K562 (cell line): ENCODE results near the gene ARMH4. TPM values are rescaled to one million over a fixed set of nuclear protein-coding genes. Genes with fewer than 3 reads are reported as not detected.

ENCODE experiments used
- ATAC-seq: fragments of 200-7000 bp; cut with Tn5 transposase; 3 replicates; pipeline ENCODE4 v1.9.1; 2020; ENCODE audit warnings: moderate library complexity
- BruUV-seq: library from RNA; stranded (reverse); fragments of 400-500 nt; replicated peaks from 2 replicates; lab custom pipeline; 2021; lab: Mats Ljungman, UMichigan
- CTCF ChIA-PET: fragments of 300-600 bp; formaldehyde crosslinking; extraction: SDS; loops from one replicate; lab custom pipeline; 2021; ENCODE audit warnings: low intra/inter-chr PET ratio; lab: Yijun Ruan, JAX
- POLR2A ChIA-PET: fragments of 300-600, 350-650 bp; sonication (Branson Sonifier 250); formaldehyde crosslinking; extraction: SDS; loops from one replicate; lab custom pipeline; 2021; ENCODE audit warnings: antibody characterized with exemption, inconsistent platforms; lab: Yijun Ruan, JAX
- DNase-seq, 4 experiments: peaks; one replicate each; pipeline versions ENCODE4 v3.0.0 to v3.0.0-alpha.2; 2011 to 2018; ENCODE audit warnings: low spot score in 3 of 4, mixed read lengths in 3 of 4; ENCODE audit errors: extremely low read depth in 1 of 4
- FAIRE-seq: peaks from 2 replicates; lab custom pipeline; 2011; peaks lifted over from hg19 to GRCh38; lab: Jason Lieb, UNC
- H2AFZ ChIP-seq: 2 replicates; pipeline ENCODE4 v1.6.0; 2011; ENCODE audit warnings: low read depth, low read length, control low read depth, inconsistent platforms
- H3K27ac ChIP-seq: fragments of 200-600 bp; 3 replicates; pipeline ENCODE4 v1.8.0; 2011; ENCODE audit warnings: low read depth, mild to moderate bottlenecking, control low read depth, inconsistent platforms, low read length, moderate library complexity, mixed read lengths; ENCODE audit errors: extremely low read depth
- H3K27me3 ChIP-seq, 2 experiments: fragments of 300-600 bp in 1 of 2; 2 replicates in 1 of 2; 3 replicates in 1 of 2; pipeline versions ENCODE4 v1.6.0 to v1.8.0; 2011; ENCODE audit warnings: inconsistent platforms in 2 of 2, low read length in 2 of 2, mild to moderate bottlenecking in 1 of 2, mixed read lengths in 1 of 2, moderate library complexity in 1 of 2; ENCODE audit not compliant: control insufficient read depth in 2 of 2, insufficient read depth in 2 of 2
- H3K36me3 ChIP-seq: fragments of 300-600 bp; 3 replicates; pipeline ENCODE4 v1.8.0; 2011; ENCODE audit warnings: mild to moderate bottlenecking, low read length, inconsistent platforms; ENCODE audit not compliant: control insufficient read depth, insufficient read depth
- H3K4me1 ChIP-seq, 2 experiments: fragments of 200-600 bp in 1 of 2; replicated peaks in 1 of 2; 2 replicates in 1 of 2; 3 replicates in 1 of 2; pipeline versions ENCODE4 v1.5.1 to v1.8.0; 2011; ENCODE audit warnings: inconsistent platforms in 2 of 2, low read length in 2 of 2, mild to moderate bottlenecking in 1 of 2, mixed read lengths in 1 of 2, moderate library complexity in 1 of 2; ENCODE audit not compliant: control insufficient read depth in 2 of 2, insufficient read depth in 2 of 2
- H3K4me2 ChIP-seq: 2 replicates; pipeline ENCODE4 v1.6.1; 2011; ENCODE audit warnings: low read length, control low read depth, inconsistent platforms, mixed read lengths; ENCODE audit not compliant: insufficient read depth
- H3K4me3 ChIP-seq: fragments of 200-600 bp; sonication (generic), shearing (Covaris generic); 2 replicates; pipeline ENCODE4 v1.5.1; 2016; ENCODE audit warnings: control low read depth, inconsistent platforms
- H3K79me2 ChIP-seq: fragments of 200-600 bp; 3 replicates; pipeline ENCODE4 v1.8.0; 2011; ENCODE audit warnings: low read length, inconsistent platforms; ENCODE audit not compliant: control insufficient read depth, insufficient read depth
- H3K9ac ChIP-seq, 2 experiments: 2 replicates each; pipeline versions ENCODE4 v1.6.0 to v1.6.1; 2011; ENCODE audit warnings: low read depth in 2 of 2, low read length in 2 of 2, control low read depth in 1 of 2, inconsistent platforms in 1 of 2, mild to moderate bottlenecking in 1 of 2, mixed read lengths in 1 of 2; ENCODE audit not compliant: insufficient read depth in 1 of 2
- H3K9me1 ChIP-seq: one replicate; pipeline ENCODE4 v1.6.0; 2011; ENCODE audit warnings: inconsistent platforms, mild to moderate bottlenecking, low read length, moderate library complexity; ENCODE audit not compliant: control insufficient read depth, insufficient read depth
- H3K9me3 ChIP-seq: replicated peaks from 2 replicates; pipeline ENCODE4 v1.5.1; 2011; ENCODE audit warnings: low read depth, low read length, inconsistent platforms; ENCODE audit not compliant: control insufficient read depth, insufficient read depth
- H4K20me1 ChIP-seq: replicated peaks from 2 replicates; pipeline ENCODE4 v1.6.1; 2011; ENCODE audit warnings: low read length, inconsistent platforms, mixed read lengths; ENCODE audit not compliant: control insufficient read depth, insufficient read depth
- ATF4 ChIP-seq: fragments of 450-650 bp; formaldehyde crosslinking; IDR thresholded peaks from 2 replicates; pipeline ENCODE4 v1.4.0; 2022; ENCODE audit warnings: mild to moderate bottlenecking, moderate library complexity
- CTBP1 ChIP-seq: fragments of 450-650 bp; IDR thresholded peaks from 2 replicates; pipeline ENCODE4 v1.6.1; 2016; ENCODE audit warnings: borderline replicate concordance
- EGR1 ChIP-seq: fragments of 450-650 bp; conservative IDR thresholded peaks from 2 replicates; pipeline ENCODE4 v1.6.1; 2017; ENCODE audit warnings: mild to moderate bottlenecking
- FIP1L1 ChIP-seq: fragments of 200-400 bp; formaldehyde crosslinking; IDR thresholded peaks from 2 replicates; pipeline ENCODE4 v1.6.1; 2018; ENCODE audit warnings: mild to moderate bottlenecking, low read depth, low read length; ENCODE audit not compliant: poor library complexity, severe bottlenecking
- GATAD2B ChIP-seq: fragments of 450-650 bp; IDR thresholded peaks from 2 replicates; pipeline ENCODE4 v1.6.1; 2017; ENCODE audit warnings: mild to moderate bottlenecking, borderline replicate concordance
- KDM4B ChIP-seq, 2 experiments: fragments of 450-650 bp in 1 of 2; sonication (generic) in 1 of 2; IDR thresholded peaks; 2 replicates each; pipeline ENCODE4 v1.6.1; 2016 to 2017; ENCODE audit warnings: borderline replicate concordance in 2 of 2, antibody characterized with exemption in 1 of 2, low read depth in 1 of 2, mild to moderate bottlenecking in 1 of 2
- NKRF ChIP-seq: fragments of 450-650 bp; IDR thresholded peaks from 2 replicates; pipeline ENCODE4 v1.6.1; 2016; ENCODE audit warnings: borderline replicate concordance
- SMARCE1 ChIP-seq: fragments of 450-650 bp; IDR thresholded peaks from 2 replicates; pipeline ENCODE4 v1.7.1; 2016; ENCODE audit warnings: mild to moderate bottlenecking
- SMC3 ChIP-seq: conservative IDR thresholded peaks from 2 replicates; pipeline ENCODE4 v1.6.1; 2011; ENCODE audit warnings: low read depth, low read length, improper control_type of control experiment; ENCODE audit not compliant: insufficient read depth
- TAF1 ChIP-seq: IDR thresholded peaks from 2 replicates; pipeline ENCODE4 v1.6.1; 2011; ENCODE audit warnings: mild to moderate bottlenecking, low read length, moderate library complexity; ENCODE audit not compliant: insufficient read depth, control insufficient read depth, severe bottlenecking; ENCODE audit errors: extremely low read depth
- TFE3 ChIP-seq: fragments of 450-650 bp; formaldehyde crosslinking; IDR thresholded peaks from 2 replicates; pipeline ENCODE4 v1.4.0; 2020; ENCODE audit warnings: mild to moderate bottlenecking, mixed read lengths
- ZBTB26 ChIP-seq: fragments of 450-650 bp; formaldehyde crosslinking; IDR thresholded peaks from 2 replicates; pipeline ENCODE4 v1.4.0; 2022; ENCODE audit warnings: missing genetic modification characterization
- ZBTB7A ChIP-seq: IDR thresholded peaks from 2 replicates; pipeline ENCODE4 v1.6.1; 2011; ENCODE audit warnings: low read depth, mild to moderate bottlenecking, low read length, moderate library complexity, borderline replicate concordance; ENCODE audit not compliant: control insufficient read depth
- ZNF24 ChIP-seq: fragments of 450-650 bp; IDR thresholded peaks from 2 replicates; pipeline ENCODE4 v1.6.1; 2016
- ZNF263 ChIP-seq: sonication (generic); formaldehyde crosslinking; IDR thresholded peaks from 2 replicates; pipeline ENCODE4 v1.8.0; 2022; ENCODE audit warnings: mild to moderate bottlenecking, missing genetic modification reagents, borderline replicate concordance
- WGBS: fragments of 100-300 bp; shearing (Covaris generic); methylation state at CpG from one replicate; pipeline ENCODE4 v1.1.6; 2016; ENCODE audit warnings: low coverage, mixed read lengths; ENCODE audit not compliant: insufficient coverage; ENCODE audit errors: missing lambda C conversion rate; 5-methylcytosine and 5-hydroxymethylcytosine counted together
- in situ Hi-C: fragments of 300-500 bp; cut with MboI; formaldehyde crosslinking; loops from 4 replicates; pipeline ENCODE4 v1.15.0; 2018; ENCODE audit warnings: inconsistent platforms, mixed read lengths
- intact Hi-C: fragments of 100-400 bp; cut with micrococcal nuclease; formaldehyde crosslinking; loops from 2 replicates; pipeline ENCODE4 v1.14.2; 2022
- polyA plus RNA-seq, 8 experiments: library from polyadenylated mRNA; depleted of rRNA in 4 of 8; stranded (reverse) in 5 of 8; unstranded in 3 of 8; fragments of >200 nt; fragmentation: Nextera tagmentation in 2 of 8; fragmentation: Illumina TruSeq in 1 of 8; extraction: Ambion mirVana in 2 of 8; extraction: Trizol in 1 of 8; gene quantifications; 2 replicates each; pipeline versions ENCODE4 v1.2.1 to v1.2.3, GENCODE V29; 2011 to 2014; ENCODE audit warnings: inconsistent platforms in 1 of 8, missing spikeins in 1 of 8
- total RNA-seq, 7 experiments: library from RNA; depleted of rRNA in 6 of 7; stranded (reverse); fragments of >200 nt in 6 of 7; fragmentation: Illumina TruSeq in 2 of 7; extraction: Trizol in 2 of 7; gene quantifications; 2 replicates each; pipeline versions ENCODE4 v1.2.1 to v1.2.3, GENCODE V29; 2011 to 2021; ENCODE audit warnings: low replicate concordance in 1 of 7

The ARMH4 gene
- total and polyA plus RNA-seq, 9 of the 15 experiments (the other 6 are each of a cell fraction or from before 2014, with no cell fraction given): 0.06 to 0.98 (median 0.07) TPM; not detected in 2

- H3K4me2 ChIP-seq: peak within 1 kb of the TSS; percentile 84
- intact Hi-C loops (loop anchor here (2.0 to 5.0 kb wide), 2 partner anchors 45 to 97 kb away; partner anchors contain the start of genes ARID4A and PSMA3), in situ Hi-C loops (no loop called here)
- peak within 1 kb of the TSS; percentile 69 for H3K4me3 ChIP-seq
- peak within 1 kb of the TSS; percentile 78 to 96 for H3K9ac ChIP-seq
- peak; percentile 74 for FAIRE-seq
- ATAC-seq: peak; percentile 95
- no TSS peak for BruUV-seq
- H4K20me1 ChIP-seq: no peaks in the 10 kb centered on the region
- H3K9me1 ChIP-seq: no peaks in the 10 kb centered on the region
- peaks cover 22% of the 10 kb centered on the region for H3K79me2 ChIP-seq
- 0% methylated on average over 25 of the region's 78 CpGs for WGBS
- ChIA-PET POLR2A (interaction anchor here (0.6 to 1.0 kb wide), 2 partner anchors 45 to 91 kb away, joined by 3 read pairs; partner anchors contain the start of gene PSMA3), CTCF (no interaction called here)
- peak within 1 kb of the TSS; percentile 93 for H2AFZ ChIP-seq
- H3K9me3 ChIP-seq: no peaks in the 10 kb centered on the region
- H3K36me3 ChIP-seq: peaks cover 6% of the 10 kb centered on the region; the same call in 1 of the 3 replicates
- H3K4me1 ChIP-seq: peaks cover 0 to 10% of the 10 kb centered on the region in 2 experiments; a peak in 3 of 5 replicates
- H3K27ac ChIP-seq: peak within 1 kb of the TSS; percentile 79
- DNase-seq: peak; percentile 84 to 93 (median 85)
- H3K27me3 ChIP-seq: no peaks in the 10 kb centered on the region
- TF ChIP-seq NKRF (0 out of 2 replicates have a peak, but pooled peaks have one; percentile 32), SMARCE1 (no peak), GATAD2B (peak; percentile 28; the same call in 1 of the 2 replicates), ZBTB7A (peak; percentile 61; the same call in 1 of the 2 replicates), ATF4 (CRISPR knock-in tag) (no peak), TFE3 (no peak), TAF1 (peak; percentile 18), KDM4B (IDR thresholded peaks at IDR 0.05; ENCODE audit: borderline replicate concordance in 2 of 2, low read depth in 1 of 2) (no peak), EGR1 (peak; percentile 96), SMC3 (no peak), FIP1L1 (peak; percentile 70), ZNF263 (CRISPR knock-in tag) (no peak), ZNF24 (no peak), ZBTB26 (no peak), CTBP1 (peak; percentile 81)
Observed at GRCh38 chr14:58199726-58200479, 47.9 kb upstream of the ARMH4 start, which contains the start of gene ACTR10. Gene ACTR10 (plus strand): TSS chr14:58200149. CDS start chr14:58200218, 69 bp downstream.
